Endothelial cell of umbilical vein (primary cell): ENCODE data around the gene KRT10. TPM values are rescaled to one million over a fixed set of nuclear protein-coding genes. Genes with fewer than 3 reads are reported as not detected.

Experiments
- BruUV-seq: library from RNA; stranded (reverse); fragments of 400-500 nt; replicated peaks from 2 replicates; lab custom pipeline; 2021; lab: Mats Ljungman, UMichigan
- CTCF ChIA-PET: fragments of 300-600, 350-600 bp; sonication (Branson Sonifier 250); formaldehyde crosslinking; loops from one replicate; lab custom pipeline; 2021; ENCODE audit warnings: antibody characterized with exemption, inconsistent platforms; lab: Charles Lee
- POLR2A ChIA-PET: fragments of 300-600, 350-600 bp; sonication (Branson Sonifier 250); formaldehyde crosslinking; loops from one replicate; lab custom pipeline; 2021; ENCODE audit warnings: antibody characterized with exemption, inconsistent platforms; lab: Charles Lee
- DNase-seq: peaks from one replicate; pipeline ENCODE4 v3.0.0-alpha.2; 2011; ENCODE audit warnings: low read depth, low spot score
- FAIRE-seq: peaks from 2 replicates; lab custom pipeline; 2011; peaks lifted over from hg19 to GRCh38; lab: Jason Lieb, UNC
- H2AFZ ChIP-seq: 2 replicates; pipeline ENCODE4 v1.6.0; 2012; ENCODE audit warnings: low read depth, low read length, control low read depth, inconsistent platforms
- H3K27ac ChIP-seq: 2 replicates; pipeline ENCODE4 v1.5.1; 2011; ENCODE audit warnings: low read depth, mild to moderate bottlenecking, control low read depth, low read length, moderate library complexity; ENCODE audit not compliant: insufficient read depth
- H3K27me3 ChIP-seq, 2 experiments: 2 replicates each; pipeline versions ENCODE4 v1.6.0 to v1.6.1; 2011; ENCODE audit warnings: low read length in 2 of 2, mixed read lengths in 1 of 2; ENCODE audit not compliant: control insufficient read depth in 2 of 2, insufficient read depth in 2 of 2
- H3K36me3 ChIP-seq, 2 experiments: 2 replicates in 1 of 2; 3 replicates in 1 of 2; pipeline ENCODE4 v1.5.1; 2011; ENCODE audit warnings: low read length in 2 of 2, mild to moderate bottlenecking in 1 of 2, moderate library complexity in 1 of 2; ENCODE audit not compliant: control insufficient read depth in 2 of 2, insufficient read depth in 2 of 2; ENCODE audit errors: extremely low read depth in 1 of 2
- H3K4me1 ChIP-seq: 3 replicates; pipeline ENCODE4 v1.5.1; 2011; ENCODE audit warnings: mild to moderate bottlenecking, low read length; ENCODE audit not compliant: control insufficient read depth, insufficient read depth; ENCODE audit errors: extremely low read depth
- H3K4me2 ChIP-seq: 2 replicates; pipeline ENCODE4 v1.6.1; 2011; ENCODE audit warnings: low read length, control low read depth, mixed read lengths; ENCODE audit not compliant: insufficient read depth
- H3K4me3 ChIP-seq, 3 experiments: fragments of 200-600 bp in 1 of 3; sonication (generic), shearing (Covaris generic) in 1 of 3; replicated peaks in 1 of 3; 2 replicates each; pipeline ENCODE4 v1.5.1; 2011 to 2016; ENCODE audit warnings: control low read depth in 3 of 3, low read length in 3 of 3, mild to moderate bottlenecking in 2 of 3, inconsistent platforms in 1 of 3, low read depth in 1 of 3, moderate library complexity in 1 of 3; ENCODE audit not compliant: insufficient read depth in 1 of 3
- H3K79me2 ChIP-seq: 2 replicates; pipeline ENCODE4 v1.6.0; 2012; ENCODE audit warnings: low read length, inconsistent platforms; ENCODE audit not compliant: control insufficient read depth, insufficient read depth
- H3K9ac ChIP-seq: replicated peaks from 2 replicates; pipeline ENCODE3; 2011; ENCODE audit warnings: low read length, control low read depth; ENCODE audit not compliant: insufficient read depth; ENCODE audit errors: extremely low read depth
- H3K9me1 ChIP-seq: replicated peaks from 3 replicates; pipeline ENCODE4 v1.6.0; 2011; ENCODE audit warnings: mild to moderate bottlenecking, low read length; ENCODE audit not compliant: control insufficient read depth, insufficient read depth; ENCODE audit errors: extremely low read depth
- H3K9me3 ChIP-seq: replicated peaks from 2 replicates; pipeline ENCODE4 v1.5.1; 2012; ENCODE audit warnings: low read length, inconsistent platforms; ENCODE audit not compliant: control insufficient read depth, insufficient read depth
- H4K20me1 ChIP-seq: replicated peaks from 2 replicates; pipeline ENCODE3; 2011; ENCODE audit warnings: mild to moderate bottlenecking, low read length; ENCODE audit not compliant: control insufficient read depth, insufficient read depth; ENCODE audit errors: extremely low read depth
- EZH2 ChIP-seq: IDR thresholded peaks from 2 replicates; pipeline ENCODE4 v1.6.1; 2012; ENCODE audit warnings: borderline replicate concordance, low read depth, mild to moderate bottlenecking, moderate library complexity, low read length, inconsistent platforms; ENCODE audit not compliant: severe bottlenecking
- FOS ChIP-seq: IDR thresholded peaks from 2 replicates; pipeline ENCODE4 v1.6.1; 2011; ENCODE audit warnings: mild to moderate bottlenecking, low read length, moderate library complexity, borderline replicate concordance; ENCODE audit not compliant: insufficient read depth
- GATA2 ChIP-seq: IDR thresholded peaks from 2 replicates; pipeline ENCODE4 v1.7.0; 2011; ENCODE audit warnings: low read depth, mild to moderate bottlenecking, moderate library complexity, mixed read lengths, low read length; ENCODE audit not compliant: insufficient read length, insufficient read depth
- JUN ChIP-seq: IDR thresholded peaks from 2 replicates; pipeline ENCODE4 v1.6.1; 2011; ENCODE audit warnings: borderline replicate concordance, low read depth; ENCODE audit not compliant: insufficient read length, insufficient read depth
- MYC ChIP-seq: IDR thresholded peaks from one replicate; pipeline ENCODE4 v1.6.1; 2011; ENCODE audit warnings: mild to moderate bottlenecking, low read depth, low read length
- POLR2A ChIP-seq: IDR thresholded peaks from 2 replicates; pipeline ENCODE4 v1.6.1; 2012; ENCODE audit warnings: low read depth, mild to moderate bottlenecking, control low read depth, low read length
- POLR2AphosphoS5 ChIP-seq: IDR thresholded peaks from 2 replicates; pipeline ENCODE4 v1.6.1; 2012; ENCODE audit warnings: low read depth, mild to moderate bottlenecking, control low read depth, low read length, moderate library complexity; ENCODE audit not compliant: insufficient read depth
- dilution Hi-C: fragments of 300-500 bp; cut with MboI; formaldehyde crosslinking; loops from one replicate; pipeline ENCODE4 v1.15.0; 2019; ENCODE audit warnings: low sequenced_read_pairs; ENCODE audit not compliant: extremely low pct_ligation_motif_present
- intact Hi-C: fragments of 100-400 bp; cut with micrococcal nuclease; formaldehyde crosslinking; loops from one replicate; pipeline ENCODE4 v1.10.0; 2022
- polyA plus RNA-seq, 4 experiments: library from polyadenylated mRNA; depleted of rRNA in 3 of 4; stranded (reverse) in 3 of 4; unstranded in 1 of 4; fragments of >200 nt; gene quantifications; 2 replicates each; pipeline versions ENCODE4 v1.2.1 to v1.2.3, GENCODE V29; 2011 to 2012; ENCODE audit warnings: missing spikeins in 1 of 4
- total RNA-seq: library from RNA; stranded (reverse); gene quantifications from 2 replicates; pipeline ENCODE4 v1.2.3, GENCODE V29; 2021

KRT10 gene
- total and polyA plus RNA-seq, 2 donors (not counting 3 experiments of a cell fraction or from before 2014, with no cell fraction given) = 5.1 to 55.6 TPM

DNA sequence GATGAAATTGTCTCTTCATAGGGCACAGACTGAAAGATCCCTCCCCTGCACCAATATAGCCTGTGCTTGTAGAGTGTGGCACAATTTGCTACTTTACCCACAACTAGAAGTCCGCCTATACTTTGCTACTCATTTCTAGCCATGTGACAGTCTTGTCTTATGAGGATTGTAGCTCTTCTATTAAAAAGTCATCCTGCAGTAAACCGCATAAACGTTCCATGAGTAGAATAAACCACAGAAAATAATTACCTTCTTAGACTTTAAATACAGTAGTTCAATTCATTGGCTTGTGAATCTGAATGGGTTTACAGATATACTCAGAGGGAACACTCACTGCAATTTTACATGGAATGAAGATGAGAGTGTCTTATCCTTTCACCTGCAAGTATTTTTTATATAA, 44.4 kb downstream of the KRT10 start:
- ChIA-PET CTCF (no interaction called here), POLR2A (no interaction called here)
- FAIRE-seq = no peak
- Histone ChIP-seq H3K79me2 (no peaks in the 10 kb centered on the region), H3K4me1 (no peaks in the 10 kb centered on the region), H3K36me3 (no peaks in the 10 kb centered on the region), H3K9me3 (no peaks in the 10 kb centered on the region), H3K9me1 (no peaks in the 10 kb centered on the region), H4K20me1 (no peaks in the 10 kb centered on the region), H3K27me3 (peaks cover 8 to 20% of the 10 kb centered on the region in 2 experiments), H3K9ac (no peak overlapping the region), H2AFZ (no peak overlapping the region), H3K4me3 (no peak overlapping the region), H3K4me2 (no peak overlapping the region), H3K27ac (no peak overlapping the region)
- intact Hi-C loops = no loop called here
- no peak for DNase-seq
- no TSS peak for BruUV-seq
- dilution Hi-C loops = no loop called here
- no peak for TF ChIP-seq MYC
- TF ChIP-seq FOS = no peak
- no peak for TF ChIP-seq POLR2AphosphoS5

DNA sequence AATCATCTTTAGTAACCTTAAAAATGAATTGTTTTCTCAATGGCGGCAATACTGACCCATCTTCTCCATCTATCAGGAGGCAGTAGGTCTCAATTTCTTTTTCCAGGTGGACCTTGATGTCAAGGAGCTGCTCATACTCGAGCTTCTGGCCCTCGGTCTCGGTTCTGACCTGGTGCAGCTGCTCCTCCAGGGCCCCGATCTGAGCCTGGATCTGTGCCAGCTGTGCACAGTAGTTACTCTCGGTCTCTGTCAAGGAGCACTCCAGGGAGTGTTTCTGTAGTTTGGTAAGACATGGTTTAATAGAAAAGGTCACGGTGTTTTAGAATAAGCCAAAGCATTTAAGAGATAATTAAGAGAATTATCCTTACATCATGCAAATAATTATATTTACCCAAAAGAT, 45.0 kb downstream of the KRT10 start:
- DNase-seq = no peak
- Histone ChIP-seq H3K9me3 (no peaks in the 10 kb centered on the region), H3K27ac (no peak overlapping the region), H3K27me3 (peaks cover 8 to 22% of the 10 kb centered on the region in 2 experiments), H3K9ac (no peak overlapping the region), H4K20me1 (no peaks in the 10 kb centered on the region), H3K79me2 (no peaks in the 10 kb centered on the region), H3K4me1 (no peaks in the 10 kb centered on the region), H3K4me3 (no peak overlapping the region), H3K4me2 (no peak overlapping the region), H3K9me1 (no peaks in the 10 kb centered on the region), H3K36me3 (no peaks in the 10 kb centered on the region), H2AFZ (no peak overlapping the region)
- dilution Hi-C loops (no loop called here), intact Hi-C loops (no loop called here)
- no peak for TF ChIP-seq EZH2
- TF ChIP-seq GATA2 = no peak
- TF ChIP-seq MYC = no peak
- TF ChIP-seq POLR2A = no peak
- TF ChIP-seq JUN = no peak
- TF ChIP-seq POLR2AphosphoS5 = no peak
- no peak for TF ChIP-seq FOS
- POLR2A ChIA-PET = no interaction called here
- FAIRE-seq = no peak
- CTCF ChIA-PET = no interaction called here
- no TSS peak for BruUV-seq
